Chondrocyte (in vitro differentiated cells): ENCODE results near the gene DCLRE1B. TPM values are rescaled to one million over a fixed set of nuclear protein-coding genes. Genes with fewer than 3 reads are reported as not detected.

Experiments
- DNase-seq: peaks from one replicate; pipeline ENCODE4 v3.0.0; 2021; ENCODE audit warnings: mixed read lengths, low spot score
- H3K27ac Mint-ChIP-seq: one replicate; pipeline ENCODE4 v1.8.0; 2021; ENCODE audit warnings: mild to moderate bottlenecking, moderate library complexity, mixed read lengths; ENCODE audit not compliant: unreplicated experiment
- H3K27me3 Mint-ChIP-seq: 2 replicates; pipeline ENCODE4 v1.8.0; 2021; ENCODE audit warnings: low read depth, mixed read lengths
- H3K36me3 Mint-ChIP-seq: 2 replicates; pipeline ENCODE4 v1.8.0; 2021; ENCODE audit warnings: low read depth, mixed read lengths
- H3K4me1 Mint-ChIP-seq: 2 replicates; pipeline ENCODE4 v1.8.0; 2021; ENCODE audit warnings: low read depth, mild to moderate bottlenecking, mixed read lengths
- H3K4me3 Mint-ChIP-seq: one replicate; pipeline ENCODE4 v1.8.0; 2021; ENCODE audit warnings: mild to moderate bottlenecking, moderate library complexity, mixed read lengths; ENCODE audit not compliant: unreplicated experiment
- H3K9me3 Mint-ChIP-seq: 2 replicates; pipeline ENCODE4 v1.8.0; 2021; ENCODE audit warnings: low read depth, mixed read lengths
- CTCF ChIP-seq: fragments of 200-600 bp; sonication (generic); IDR thresholded peaks from 2 replicates; pipeline ENCODE4 v1.5.0; 2021; ENCODE audit warnings: antibody characterized with exemption, mild to moderate bottlenecking, moderate library complexity
- total RNA-seq: library from RNA; stranded (reverse); gene quantifications from 3 replicates; pipeline ENCODE4 v1.2.1, GENCODE V29; 2021

The DCLRE1B gene
- total RNA-seq, 1 donor from 2014 or later: 8.3 TPM

GRCh38 chr1:113950908-113951307, 45.8 kb downstream of the DCLRE1B start:
- DNase-seq: no peak
- TF ChIP-seq CTCF: no peak
- Mint-ChIP-seq H3K27me3 (no peaks in the 10 kb centered on the region), H3K27ac (no peak overlapping the region), H3K36me3 (peaks cover 7% of the 10 kb centered on the region), H3K4me3 (no peak overlapping the region), H3K9me3 (no peaks in the 10 kb centered on the region), H3K4me1 (peaks cover 22% of the 10 kb centered on the region)

DNA sequence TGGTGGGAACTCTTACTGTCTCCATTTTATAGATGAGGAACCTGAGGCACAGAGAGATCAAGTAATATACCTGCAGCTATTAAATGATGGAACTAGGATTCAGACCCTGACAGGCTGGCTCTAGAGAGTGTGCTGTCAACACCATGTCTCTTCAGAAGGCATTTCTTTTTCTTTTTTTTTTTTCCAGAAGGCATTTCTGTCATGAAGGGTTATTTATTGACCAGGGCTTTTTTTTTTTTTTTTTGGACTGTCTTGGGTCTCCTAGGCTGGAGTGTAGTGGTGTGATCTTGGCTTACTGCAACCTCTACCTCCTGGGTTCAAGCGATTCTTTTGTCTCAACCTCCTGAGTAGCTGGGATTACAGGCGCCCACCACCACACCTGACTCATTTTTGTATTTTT, 46.6 kb downstream of the DCLRE1B start:
- DNase-seq: no peak
- no peaks in the 10 kb centered on the region for H3K9me3 Mint-ChIP-seq
- H3K36me3 Mint-ChIP-seq: peaks cover 10% of the 10 kb centered on the region
- H3K27ac Mint-ChIP-seq: no peak overlapping the region
- H3K4me1 Mint-ChIP-seq: peaks cover 20% of the 10 kb centered on the region
- H3K4me3 Mint-ChIP-seq: no peak overlapping the region
- no peak for TF ChIP-seq CTCF
- no peaks in the 10 kb centered on the region for H3K27me3 Mint-ChIP-seq

DNA sequence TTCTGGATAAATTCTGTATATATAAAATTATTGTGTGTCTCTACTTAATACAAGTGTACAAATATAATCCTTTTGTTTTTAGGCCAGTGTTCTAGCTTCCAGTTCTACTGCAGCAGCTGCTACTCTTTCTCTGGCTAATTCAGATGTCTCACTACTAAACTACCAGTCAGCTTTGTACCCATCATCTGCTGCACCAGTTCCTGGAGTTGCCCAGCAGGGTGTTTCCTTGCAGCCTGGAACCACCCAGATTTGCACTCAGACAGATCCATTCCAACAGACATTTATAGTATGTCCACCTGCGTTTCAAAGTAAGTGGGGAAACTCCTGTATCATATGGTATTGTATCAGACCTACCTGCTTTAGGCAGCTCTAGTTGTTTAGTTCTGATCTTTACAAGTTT, 52.9 kb downstream of the DCLRE1B start:
- H3K27ac Mint-ChIP-seq: no peak overlapping the region
- no peak for TF ChIP-seq CTCF
- peaks cover 29% of the 10 kb centered on the region for H3K36me3 Mint-ChIP-seq
- H3K4me1 Mint-ChIP-seq: no peaks in the 10 kb centered on the region
- no peaks in the 10 kb centered on the region for H3K9me3 Mint-ChIP-seq
- no peak overlapping the region for H3K4me3 Mint-ChIP-seq
- DNase-seq: no peak
- no peaks in the 10 kb centered on the region for H3K27me3 Mint-ChIP-seq

GRCh38 chr1:113958691-113959090, 53.6 kb downstream of the DCLRE1B start:
- no peak for DNase-seq
- Mint-ChIP-seq H3K36me3 (peaks cover 34% of the 10 kb centered on the region), H3K27ac (no peak overlapping the region)

DNA sequence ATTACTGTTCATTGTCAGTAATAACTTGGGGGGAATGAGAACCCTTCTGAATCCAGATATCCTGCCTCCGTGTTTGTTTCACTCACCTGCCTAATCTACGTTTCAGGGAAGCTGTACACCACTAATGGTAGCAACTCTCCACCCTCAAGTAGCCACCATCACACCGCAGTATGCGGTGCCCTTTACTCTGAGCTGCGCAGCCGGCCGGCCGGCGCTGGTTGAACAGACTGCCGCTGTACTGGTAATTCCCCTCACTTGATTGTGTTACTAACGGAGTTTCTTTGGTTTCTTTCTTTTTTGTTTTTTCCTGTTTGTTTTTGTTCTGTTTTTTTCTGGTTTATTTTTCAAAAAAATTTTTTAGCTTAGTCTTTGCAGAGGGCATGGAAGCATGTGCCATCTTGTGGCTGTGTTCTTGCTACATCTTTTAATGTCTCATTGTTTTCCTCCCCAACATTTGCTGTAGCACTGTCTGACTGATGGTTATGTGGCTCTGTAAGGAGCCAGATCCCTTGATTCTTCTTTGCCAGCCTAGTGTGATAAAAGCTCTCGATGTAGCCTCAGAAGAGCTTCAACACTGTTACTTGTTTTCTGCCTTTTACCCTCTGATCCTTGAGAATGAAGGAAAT, 58.3 kb downstream of the DCLRE1B start:
- Mint-ChIP-seq H3K9me3 (peaks cover 3% of the 10 kb centered on the region), H3K4me1 (peaks cover 20% of the 10 kb centered on the region), H3K36me3 (peaks cover 39% of the 10 kb centered on the region), H3K27me3 (no peaks in the 10 kb centered on the region), H3K4me3 (no peak overlapping the region), H3K27ac (no peak overlapping the region)
- DNase-seq: no peak
- TF ChIP-seq CTCF: peak; percentile 52

More at GRCh38 chr1:113958691-113959090, 53.6 kb downstream of the DCLRE1B start:
- H3K9me3 Mint-ChIP-seq: no peaks in the 10 kb centered on the region
- H3K4me3 Mint-ChIP-seq: no peak overlapping the region
- H3K27me3 Mint-ChIP-seq: no peaks in the 10 kb centered on the region
- TF ChIP-seq CTCF: no peak
- H3K4me1 Mint-ChIP-seq: no peaks in the 10 kb centered on the region

Other genes with a start within 250 kb of the DCLRE1B start
- 23.9 to 40.5 TPM (median 26.5 TPM) in 3 replicates for gene PHTF1, start 145.8 kb upstream of the DCLRE1B start, total RNA-seq
- 10.9 to 12.5 TPM (median 11.8 TPM) in 3 replicates for gene RSBN1, start 92.8 kb upstream of the DCLRE1B start, total RNA-seq
- not detected in 3 replicates for gene PTPN22, start 33.6 kb upstream of the DCLRE1B start, total RNA-seq
- 0.17 to 0.33 TPM (median 0.17 TPM) in 3 replicates for gene BCL2L15, start 17.7 kb upstream of the DCLRE1B start, total RNA-seq
- 15.6 to 23.6 TPM (median 16.8 TPM) in 3 replicates for gene AP4B1, start 527 bp upstream of the DCLRE1B start, total RNA-seq
- gene HIPK1, start 24.0 kb downstream of the DCLRE1B start, total RNA-seq: 57.4 to 63.4 TPM (median 60.0 TPM) in 3 replicates
- 33.1 to 44.2 TPM (median 34.9 TPM) in 3 replicates for gene OLFML3, start 74.1 kb downstream of the DCLRE1B start, total RNA-seq
- gene SYT6, start 248.5 kb downstream of the DCLRE1B start, total RNA-seq: not detected in 3 replicates